Heart left ventricle (tissue), 16 donors: Measurements from ENCODE around the gene OMP. TPM values are rescaled to one million over a fixed set of nuclear protein-coding genes. Genes with fewer than 3 reads are reported as not detected.

Experiments
- ATAC-seq, 4 donors: fragments of 200-7000 bp; cut with Tn5 transposase; one replicate each; pipeline ENCODE4 v1.9.1; 2020 to 2022; ENCODE audit warnings: moderate library complexity in 4 of 4, mild to moderate bottlenecking in 3 of 4, moderate number of reproducible peaks in 1 of 4
- DNase-seq, 5 donors: peaks; one replicate each; pipeline ENCODE4 v3.0.0-alpha.2; 2020
- H3K27ac ChIP-seq, 12 donors: fragments of 200-600 bp; sonication (generic) in 4 of 12; one replicate each; pipeline versions ENCODE4 v1.5.0 to v1.8.0; 2016 to 2022; ENCODE audit warnings: mild to moderate bottlenecking in 2 of 12
- H3K27me3 ChIP-seq, 9 donors: fragments of 200-600 bp; sonication (generic) in 2 of 9; one replicate each; pipeline versions ENCODE4 v1.5.1 to v1.8.0; 2016 to 2022; ENCODE audit warnings: mild to moderate bottlenecking in 3 of 9
- H3K36me3 ChIP-seq, 9 donors: fragments of 200-600 bp; sonication (generic) in 2 of 9; one replicate each; pipeline versions ENCODE4 v1.5.0 to v1.8.0; 2018 to 2022; ENCODE audit warnings: mild to moderate bottlenecking in 2 of 9
- H3K4me1 ChIP-seq, 12 donors: fragments of 200-600 bp; sonication (generic) in 4 of 12; one replicate each; pipeline versions ENCODE4 v1.5.0 to v1.8.0; 2016 to 2022; ENCODE audit warnings: mild to moderate bottlenecking in 3 of 12
- H3K4me3 ChIP-seq, 12 donors: fragments of 200-600 bp; sonication (generic) in 4 of 12; one replicate each; pipeline versions ENCODE4 v1.5.0 to v1.8.0; 2017 to 2022; ENCODE audit warnings: mild to moderate bottlenecking in 9 of 12, moderate library complexity in 4 of 12
- H3K9me3 ChIP-seq, 12 donors: fragments of 200-600 bp; sonication (generic) in 4 of 12; one replicate each; pipeline versions ENCODE4 v1.5.0 to v1.8.0; 2016 to 2022; ENCODE audit warnings: mild to moderate bottlenecking in 1 of 12
- CTCF ChIP-seq, 12 donors: fragments of 200-600 bp; sonication (generic) in 4 of 12; IDR thresholded peaks; one replicate each; pipeline versions ENCODE4 v1.5.0 to v1.8.0; 2018 to 2022; ENCODE audit warnings: antibody characterized with exemption in 12 of 12, mild to moderate bottlenecking in 5 of 12
- POLR2A ChIP-seq, 2 donors: fragments of 450-650 bp; IDR thresholded peaks; one replicate each; pipeline ENCODE4 v1.6.1; 2017; ENCODE audit warnings: antibody characterized with exemption in 2 of 2, mild to moderate bottlenecking in 2 of 2, moderate library complexity in 2 of 2
- WGBS, 4 donors: extraction: QIAGEN DNeasy Blood & Tissue Kit in 2 of 4; methylation state at CpG; one replicate each; pipeline versions ENCODE4 v1.1.5 to v1.1.7; 2013 to 2018; 5-methylcytosine and 5-hydroxymethylcytosine counted together
- intact Hi-C, 10 donors: fragments of 100-400 bp; cut with DNase I; formaldehyde crosslinking; loops; one replicate each; pipeline versions ENCODE4 v1.11.1 to v1.14.2; 2022
- polyA plus RNA-seq, 2 donors: library from polyadenylated mRNA; stranded (reverse); fragments of 200-250 nt; gene quantifications; one replicate each; pipeline ENCODE4 v1.2.3, GENCODE V29; 2013
- total RNA-seq, 9 donors: library from RNA; depleted of rRNA in 2 of 9; stranded (reverse); fragments of >200 nt in 2 of 9; fragmentation: NEBNext Ultra II Directional in 3 of 9; extraction: Animal tissue kit (Norgen Biotek cat#: 25700) in 3 of 9; gene quantifications; one replicate each; pipeline versions ENCODE4 v1.1.0 to v1.2.4, GENCODE V29; 2016 to 2023
- donor health status: ischemic (EF 13 %, LVEDD 7.1; RV severe dilation, severe dysfunction).
- donor health status: healthy with polysubstance abuse.
- donor health status: DM: no; HTN: yes; CAD: no.
- donor health status: DM: no; HTN: no; CAD: no.
- donor health status: ischemic (EF 25% LVEDD 6.9; RV normal size, moderate dysfunction).
- donor health status: ischemic (EF 25% LVEDD 5.7; RV mildly dilated, moderate dysfunction).
- donor health status: healthy.
- donor health status: DM: yes; HTN: yes; CAD: no.
- donor health status: ischemic (EF 35%, LVEDD 5.7; RV mildly dilated, moderate dysfunction).
- donor health status: nonischemic (EF 11% LVEDD 7.7; RV severe dilation, severe dysfunction).
- donor health status: DM: yes; HTN: yes; CAD: no.
- donor health status: PGD.
- donor health status: ischemic (EF 29% LVEDD 5.4; RV normal size, mild dysfunction).
- donor health status: nonischemic (EF 23%, LVEDD 6.1; RV moderate dilation, normal function).

OMP gene
- total and polyA plus RNA-seq, 11 donors, result not detected

DNA sequence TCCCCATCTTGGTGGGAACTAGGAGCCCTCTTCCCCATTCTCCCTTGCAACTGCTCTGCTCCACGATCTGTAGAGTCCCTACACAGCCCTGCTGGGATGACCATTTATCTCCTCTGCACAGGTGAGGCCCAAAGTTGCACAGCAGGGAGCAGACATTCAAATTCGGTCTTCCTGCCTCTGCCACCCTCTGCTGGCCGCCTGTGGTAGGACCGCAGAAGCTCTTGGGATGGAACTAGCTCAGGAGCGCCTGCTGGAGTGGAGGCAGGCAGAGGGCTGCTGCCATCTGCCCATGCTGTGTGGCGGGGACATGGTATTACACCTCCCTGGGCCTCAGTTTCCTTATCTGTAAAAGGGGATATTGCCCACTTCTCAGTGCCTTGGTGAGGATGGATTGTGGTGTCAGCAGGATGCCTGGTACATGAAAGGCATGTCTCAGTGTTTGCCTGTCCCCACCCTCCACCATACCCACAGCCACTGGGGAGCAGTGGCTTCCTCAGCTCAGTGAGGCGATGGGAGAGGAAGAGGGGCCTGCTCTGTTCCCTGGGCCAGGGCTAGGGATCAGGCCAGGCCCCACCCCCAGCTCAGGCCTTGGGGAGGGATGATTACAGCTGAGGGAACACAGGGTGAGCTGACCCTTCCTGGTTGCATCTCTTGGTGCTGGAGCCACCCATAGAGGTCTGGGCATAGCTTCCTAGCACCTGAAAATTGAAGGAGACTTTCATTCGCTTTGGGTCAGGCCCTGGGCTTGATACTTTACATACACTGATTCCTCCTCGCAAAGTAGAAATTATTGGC, 11.3 kb upstream of the OMP start:
- Histone ChIP-seq H3K36me3 (peaks cover 0 to 3% (median 0%) of the 10 kb centered on the region in 9 donors), H3K27me3 (no peaks in the 10 kb centered on the region), H3K4me1 (peaks cover 0 to 1% (median 0%) of the 10 kb centered on the region in 12 donors), H3K4me3 (no peak overlapping the region), H3K9me3 (no peaks in the 10 kb centered on the region), H3K27ac (no peak overlapping the region)
- WGBS, 4 donors, result 30 to 37% (median 34%) methylated on average over 8 to 9 of the region's 9 CpGs
- intact Hi-C loops, result loop anchor here (1.0 to 10.0 kb wide), 9 partner anchors 43 to 357 kb away; no protein-coding TSS in a partner anchor
- DNase-seq, result peak; percentile 66 to 88 (median 73)
- peak; percentile 59 to 80 (median 76) for ATAC-seq
- TF ChIP-seq CTCF (IDR thresholded peaks at IDR 0.05) (peak; percentile 83 to 95 (median 90)), POLR2A (IDR thresholded peaks at IDR 0.05) (no peak)

DNA sequence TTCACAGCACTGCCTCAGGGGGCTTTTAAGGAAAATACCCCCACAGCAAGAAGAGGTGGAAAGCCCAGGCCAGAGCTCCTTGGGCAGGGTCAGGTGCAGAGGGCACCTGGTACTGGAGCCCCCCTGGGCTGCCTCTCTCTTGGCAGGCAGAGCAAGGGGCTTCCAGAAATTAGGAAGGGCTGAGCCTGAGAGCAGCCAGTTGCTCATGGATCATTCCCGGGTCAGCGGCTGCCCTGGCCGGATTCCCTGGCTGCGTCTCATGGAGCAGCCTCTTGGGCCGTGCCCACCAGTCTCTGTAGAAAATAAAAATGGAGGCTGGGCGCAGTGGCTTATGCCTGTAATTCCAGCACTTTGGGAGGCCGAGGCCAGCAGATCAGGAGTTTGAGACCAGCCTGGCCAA, 10.3 kb upstream of the OMP start:
- H3K36me3 ChIP-seq, result peaks cover 0 to 3% (median 0%) of the 10 kb centered on the region in 9 donors
- H3K27me3 ChIP-seq, result no peaks in the 10 kb centered on the region
- 75 to 82% (median 79%) methylated on average over 6 to 7 of the region's 7 CpGs for WGBS, 4 donors
- no peaks in the 10 kb centered on the region for H3K4me1 ChIP-seq
- H3K27ac ChIP-seq, result no peak overlapping the region
- H3K9me3 ChIP-seq, result no peaks in the 10 kb centered on the region
- ATAC-seq, result no peak
- DNase-seq, result peak in 3 of 5 donors; percentile 11 to 54 (median 12)
- TF ChIP-seq CTCF (IDR thresholded peaks at IDR 0.05), result no peak
- no peak for TF ChIP-seq POLR2A (IDR thresholded peaks at IDR 0.05)
- H3K4me3 ChIP-seq, result no peak overlapping the region
- intact Hi-C loops, result loop anchor here in 6 of 10 donors (5.0 to 10.0 kb wide), 4 partner anchors 168 to 358 kb away; no protein-coding TSS in a partner anchor

- TF ChIP-seq POLR2A (IDR thresholded peaks at IDR 0.05) (no peak), CTCF (IDR thresholded peaks at IDR 0.05) (no peak)
- 90 to 92% (median 91%) methylated on average over 31 to 33 of the region's 33 CpGs for WGBS, 4 donors
- Histone ChIP-seq H3K27ac (no peak overlapping the region), H3K36me3 (peaks cover 0 to 3% (median 0%) of the 10 kb centered on the region in 9 donors), H3K4me1 (no peaks in the 10 kb centered on the region), H3K9me3 (no peaks in the 10 kb centered on the region), H3K4me3 (no peak overlapping the region), H3K27me3 (no peaks in the 10 kb centered on the region)
- intact Hi-C loops, result loop anchor here in 6 of 10 donors (5.0 to 10.0 kb wide), 4 partner anchors 168 to 358 kb away; no protein-coding TSS in a partner anchor
- ATAC-seq, result no peak
- DNase-seq, result peak in 3 of 5 donors; percentile 22 to 54 (median 26)
Measured at GRCh38 chr11:77093056-77093891, 9.4 kb upstream of the OMP start.
